GM12878 (cell line): ENCODE results near the gene SMOC1. TPM values are rescaled to one million over a fixed set of nuclear protein-coding genes. Genes with fewer than 3 reads are reported as not detected.

Experiments
- ATAC-seq: fragments of 200-7000 bp; cut with Tn5 transposase; 3 replicates; pipeline ENCODE4 v1.9.1; 2020; ENCODE audit warnings: mild to moderate bottlenecking, moderate library complexity
- BruUV-seq: library from RNA; stranded (reverse); fragments of 400-500 nt; replicated peaks from 2 replicates; lab custom pipeline; 2021; lab: Mats Ljungman, UMichigan
- CTCF ChIA-PET: fragments of 300-600 bp; sonication (Branson Sonifier 250); formaldehyde crosslinking; extraction: SDS; loops from one replicate; lab custom pipeline; 2021; ENCODE audit warnings: inconsistent platforms; lab: Yijun Ruan, JAX
- POLR2A ChIA-PET: fragments of 350-600 bp; formaldehyde crosslinking; extraction: SDS; loops from one replicate; lab custom pipeline; 2021; ENCODE audit warnings: inconsistent platforms; lab: Charles Lee
- RAD21 ChIA-PET: fragments of 300-600 bp; sonication (Branson Sonifier 250); formaldehyde crosslinking; loops from one replicate; lab custom pipeline; 2023; ENCODE audit warnings: antibody characterized with exemption; ENCODE audit not compliant: unreplicated experiment; lab: Charles Lee
- SMC1A ChIA-PET: fragments of 300-600 bp; sonication (Branson Sonifier 250); formaldehyde crosslinking; loops from one replicate; lab custom pipeline; 2023; ENCODE audit not compliant: unreplicated experiment, uncharacterized antibody; lab: Charles Lee
- DNase-seq: peaks from one replicate; pipeline ENCODE4 v3.0.0-alpha.2; 2011; ENCODE audit warnings: low read depth, low spot score
- FAIRE-seq: peaks from 3 replicates; lab custom pipeline; 2011; peaks lifted over from hg19 to GRCh38; lab: Jason Lieb, UNC
- H2AFZ ChIP-seq: 2 replicates; pipeline ENCODE4 v1.6.0; 2011; ENCODE audit warnings: low read depth, low read length, control low read depth; ENCODE audit not compliant: control insufficient read depth
- H3K27ac ChIP-seq: 2 replicates; pipeline ENCODE4 v1.5.1; 2011; ENCODE audit warnings: control low read depth; ENCODE audit not compliant: control insufficient read depth, insufficient read depth
- H3K27me3 ChIP-seq, 2 experiments: replicated peaks in 1 of 2; 2 replicates each; pipeline versions ENCODE4 v1.6.0 to v1.6.1; 2011; ENCODE audit warnings: low read length in 1 of 2; ENCODE audit not compliant: control insufficient read depth in 2 of 2, insufficient read depth in 2 of 2
- H3K36me3 ChIP-seq, 2 experiments: 2 replicates each; pipeline ENCODE4 v1.5.1; 2011; ENCODE audit warnings: low read length in 1 of 2; ENCODE audit not compliant: control insufficient read depth in 2 of 2, insufficient read depth in 2 of 2
- H3K4me1 ChIP-seq: 2 replicates; pipeline ENCODE4 v1.6.1; 2011; ENCODE audit warnings: mild to moderate bottlenecking, low read length, moderate library complexity, mixed read lengths; ENCODE audit not compliant: control insufficient read depth, insufficient read depth
- H3K4me2 ChIP-seq: 2 replicates; pipeline ENCODE4 v1.6.0; 2011; ENCODE audit warnings: control low read depth; ENCODE audit not compliant: control insufficient read depth, insufficient read depth
- H3K4me3 ChIP-seq: fragments of 200-600 bp; sonication (generic); 2 replicates; pipeline ENCODE4 v1.5.1; 2016
- H3K79me2 ChIP-seq: 2 replicates; pipeline ENCODE4 v1.6.0; 2011; ENCODE audit warnings: low read length; ENCODE audit not compliant: control insufficient read depth, insufficient read depth
- H3K9ac ChIP-seq: 2 replicates; pipeline ENCODE4 v1.8.0; 2011; ENCODE audit warnings: low read length, control low read depth, mixed read lengths; ENCODE audit not compliant: control insufficient read depth, insufficient read depth
- H3K9me3 ChIP-seq: replicated peaks from 3 replicates; pipeline ENCODE4 v1.5.1; 2011; ENCODE audit warnings: mild to moderate bottlenecking, low read length; ENCODE audit not compliant: control insufficient read depth, insufficient read depth
- H4K20me1 ChIP-seq: 2 replicates; pipeline ENCODE4 v1.6.0; 2011; ENCODE audit not compliant: control insufficient read depth, insufficient read depth
- HDAC2 ChIP-seq: fragments of 200-600 bp; sonication (generic); IDR thresholded peaks from 2 replicates; pipeline ENCODE4 v1.6.1; 2017
- MYB ChIP-seq: fragments of 150-350 bp; IDR thresholded peaks from 2 replicates; pipeline ENCODE4 v1.6.1; 2014; ENCODE audit warnings: mild to moderate bottlenecking, low read depth, low read length, borderline replicate concordance
- NFYA ChIP-seq: IDR thresholded peaks from 2 replicates; pipeline ENCODE4 v1.6.1; 2011; ENCODE audit warnings: low read depth, mild to moderate bottlenecking, low read length, improper control_type of control experiment, borderline replicate concordance
- NR2C1 ChIP-seq: fragments of 450-650 bp; IDR thresholded peaks from 2 replicates; pipeline ENCODE4 v1.6.1; 2017; ENCODE audit warnings: antibody characterized with exemption, mild to moderate bottlenecking, moderate library complexity
- POLR2A ChIP-seq: IDR thresholded peaks from 2 replicates; pipeline ENCODE4 v1.6.1; 2011; ENCODE audit warnings: low read depth, mild to moderate bottlenecking, low read length
- POLR2AphosphoS5 ChIP-seq: IDR thresholded peaks from 2 replicates; pipeline ENCODE4 v1.6.1; 2011; ENCODE audit warnings: mild to moderate bottlenecking, low read length, inconsistent platforms
- RBBP5 ChIP-seq: fragments of 200-600 bp; sonication (generic); conservative IDR thresholded peaks from 2 replicates; pipeline ENCODE4 v1.6.1; 2016
- SMARCA5 ChIP-seq: fragments of 450-650 bp; IDR thresholded peaks from 2 replicates; pipeline ENCODE4 v1.6.1; 2017; ENCODE audit warnings: mild to moderate bottlenecking
- SREBF1 ChIP-seq: IDR thresholded peaks from 2 replicates; pipeline ENCODE4 v1.6.1; 2012; ENCODE audit warnings: mild to moderate bottlenecking, low read length
- WGBS: methylation state at CpG from one replicate; pipeline ENCODE4 v1.1.6; 2016; ENCODE audit warnings: low lambda C conversion rate; ENCODE audit not compliant: insufficient replicate concordance, insufficient coverage; ENCODE audit errors: missing lambda C conversion rate; 5-methylcytosine and 5-hydroxymethylcytosine counted together
- in situ Hi-C: fragments of 300-500 bp; cut with MboI; formaldehyde crosslinking; loops from 9 replicates; pipeline ENCODE4 v1.14.3; 2018; ENCODE audit warnings: mixed read lengths
- intact Hi-C: fragments of 100-400 bp; cut with micrococcal nuclease; formaldehyde crosslinking; loops from one replicate; pipeline ENCODE4 v1.14.2; 2022; ENCODE audit not compliant: unreplicated experiment
- polyA plus RNA-seq, 11 experiments: library from polyadenylated mRNA; depleted of rRNA in 4 of 11; unstranded in 6 of 11; stranded (reverse) in 5 of 11; fragments of >200 nt; fragmentation: Nextera tagmentation in 4 of 11; fragmentation: Illumina TruSeq in 1 of 11; extraction: Ambion mirVana in 4 of 11; extraction: Trizol in 1 of 11; gene quantifications; 1 replicate in 1 of 11; 2 replicates in 10 of 11; pipeline versions ENCODE4 v1.2.1 to v1.2.3, GENCODE V29; 2011 to 2016; ENCODE audit warnings: inconsistent platforms in 2 of 11, missing spikeins in 2 of 11, low read depth in 1 of 11
- total RNA-seq, 4 experiments: library from RNA; depleted of rRNA in 3 of 4; stranded (reverse); fragments of >200 nt in 3 of 4; fragmentation: Illumina TruSeq in 1 of 4; extraction: Trizol in 1 of 4; gene quantifications; 2 replicates each; pipeline versions ENCODE4 v1.2.1 to v1.2.3, GENCODE V29; 2013 to 2021
- TF ChIP-seq, protein P1 (sequence below): fragments of 450-650 bp; IDR thresholded peaks from 2 replicates; pipeline ENCODE4 v1.6.1; 2017; ENCODE audit warnings: mild to moderate bottlenecking, moderate library complexity
- TF ChIP-seq, protein P2 (sequence below): fragments of 450-650 bp; conservative IDR thresholded peaks from 2 replicates; pipeline ENCODE4 v1.6.1; 2017; ENCODE audit warnings: mild to moderate bottlenecking, moderate library complexity
- TF ChIP-seq, protein P3 (sequence below): IDR thresholded peaks from 2 replicates; pipeline ENCODE4 v1.6.1; 2011; ENCODE audit warnings: borderline replicate concordance, low read depth, mild to moderate bottlenecking, moderate library complexity, low read length; ENCODE audit not compliant: insufficient read depth, poor library complexity, severe bottlenecking
- TF ChIP-seq, protein P4 (sequence below): IDR thresholded peaks from 2 replicates; pipeline ENCODE4 v1.6.1; 2012; ENCODE audit warnings: low read length, inconsistent platforms

The SMOC1 gene
- total and polyA plus RNA-seq, 10 of the 15 experiments (the other 5 are each of a cell fraction or from before 2014, with no cell fraction given) = 0.03 to 0.26 (median 0.14) TPM; not detected in 7

DNA sequence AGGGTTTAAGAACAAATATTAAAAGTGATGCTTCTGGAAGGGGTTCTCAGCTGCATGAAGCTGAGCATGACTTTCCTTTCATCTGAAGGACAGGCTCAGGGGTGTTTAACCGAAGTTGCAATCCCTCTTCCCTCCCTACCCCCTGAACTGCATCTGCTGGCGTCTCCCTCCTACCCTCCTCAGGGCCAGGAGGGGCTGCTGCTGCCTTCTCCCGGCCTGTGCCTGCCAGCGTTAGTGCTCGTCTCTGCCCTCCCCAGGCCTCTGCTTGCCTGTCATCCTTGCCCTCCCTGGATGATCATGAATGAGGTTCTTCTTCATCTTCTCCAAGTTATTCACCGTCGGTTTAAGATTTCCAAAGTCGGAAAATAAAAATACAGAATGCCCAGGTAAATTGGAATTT is 12.2 kb downstream of the SMOC1 start:
- H3K27me3 ChIP-seq = peaks cover 2 to 11% of the 10 kb centered on the region in 2 experiments
- CTCF ChIA-PET = interaction anchor here (0.7 to 1.5 kb wide), 2 partner anchors 13 to 182 kb away, joined by 3 to 6 read pairs; partner anchors contain the start of gene SMOC1
- in situ Hi-C loops = no loop called here
- H3K27ac ChIP-seq = no peak overlapping the region
- H3K4me2 ChIP-seq = no peak overlapping the region
- no TSS peak for BruUV-seq
- no peak for DNase-seq
- no peak overlapping the region for H3K9ac ChIP-seq
- 0% methylated on average over 8 of the region's 8 CpGs for WGBS
- no peaks in the 10 kb centered on the region for H3K9me3 ChIP-seq
- RAD21 ChIA-PET = no interaction called here
- no peak for FAIRE-seq
- intact Hi-C loops = no loop called here
- H3K4me3 ChIP-seq = no peak overlapping the region
- H3K4me1 ChIP-seq = no peaks in the 10 kb centered on the region
- no peaks in the 10 kb centered on the region for H3K79me2 ChIP-seq
- SMC1A ChIA-PET = interaction anchor here (0.8 kb wide), 1 partner anchor 136 kb away, joined by 3 read pairs; no protein-coding TSS in a partner anchor
- no peaks in the 10 kb centered on the region for H4K20me1 ChIP-seq
- TF ChIP-seq, protein P1, sequence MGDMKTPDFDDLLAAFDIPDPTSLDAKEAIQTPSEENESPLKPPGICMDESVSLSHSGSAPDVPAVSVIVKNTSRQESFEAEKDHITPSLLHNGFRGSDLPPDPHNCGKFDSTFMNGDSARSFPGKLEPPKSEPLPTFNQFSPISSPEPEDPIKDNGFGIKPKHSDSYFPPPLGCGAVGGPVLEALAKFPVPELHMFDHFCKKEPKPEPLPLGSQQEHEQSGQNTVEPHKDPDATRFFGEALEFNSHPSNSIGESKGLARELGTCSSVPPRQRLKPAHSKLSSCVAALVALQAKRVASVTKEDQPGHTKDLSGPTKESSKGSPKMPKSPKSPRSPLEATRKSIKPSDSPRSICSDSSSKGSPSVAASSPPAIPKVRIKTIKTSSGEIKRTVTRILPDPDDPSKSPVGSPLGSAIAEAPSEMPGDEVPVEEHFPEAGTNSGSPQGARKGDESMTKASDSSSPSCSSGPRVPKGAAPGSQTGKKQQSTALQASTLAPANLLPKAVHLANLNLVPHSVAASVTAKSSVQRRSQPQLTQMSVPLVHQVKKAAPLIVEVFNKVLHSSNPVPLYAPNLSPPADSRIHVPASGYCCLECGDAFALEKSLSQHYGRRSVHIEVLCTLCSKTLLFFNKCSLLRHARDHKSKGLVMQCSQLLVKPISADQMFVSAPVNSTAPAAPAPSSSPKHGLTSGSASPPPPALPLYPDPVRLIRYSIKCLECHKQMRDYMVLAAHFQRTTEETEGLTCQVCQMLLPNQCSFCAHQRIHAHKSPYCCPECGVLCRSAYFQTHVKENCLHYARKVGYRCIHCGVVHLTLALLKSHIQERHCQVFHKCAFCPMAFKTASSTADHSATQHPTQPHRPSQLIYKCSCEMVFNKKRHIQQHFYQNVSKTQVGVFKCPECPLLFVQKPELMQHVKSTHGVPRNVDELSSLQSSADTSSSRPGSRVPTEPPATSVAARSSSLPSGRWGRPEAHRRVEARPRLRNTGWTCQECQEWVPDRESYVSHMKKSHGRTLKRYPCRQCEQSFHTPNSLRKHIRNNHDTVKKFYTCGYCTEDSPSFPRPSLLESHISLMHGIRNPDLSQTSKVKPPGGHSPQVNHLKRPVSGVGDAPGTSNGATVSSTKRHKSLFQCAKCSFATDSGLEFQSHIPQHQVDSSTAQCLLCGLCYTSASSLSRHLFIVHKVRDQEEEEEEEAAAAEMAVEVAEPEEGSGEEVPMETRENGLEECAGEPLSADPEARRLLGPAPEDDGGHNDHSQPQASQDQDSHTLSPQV = no peak
- TF ChIP-seq SMARCA5 (no peak), SREBF1 (no peak), POLR2A (no peak), NR2C1 (no peak), NFYA (no peak), MYB (no peak), POLR2AphosphoS5 (no peak), HDAC2 (no peak), RBBP5 (no peak)
- TF ChIP-seq, protein P2, sequence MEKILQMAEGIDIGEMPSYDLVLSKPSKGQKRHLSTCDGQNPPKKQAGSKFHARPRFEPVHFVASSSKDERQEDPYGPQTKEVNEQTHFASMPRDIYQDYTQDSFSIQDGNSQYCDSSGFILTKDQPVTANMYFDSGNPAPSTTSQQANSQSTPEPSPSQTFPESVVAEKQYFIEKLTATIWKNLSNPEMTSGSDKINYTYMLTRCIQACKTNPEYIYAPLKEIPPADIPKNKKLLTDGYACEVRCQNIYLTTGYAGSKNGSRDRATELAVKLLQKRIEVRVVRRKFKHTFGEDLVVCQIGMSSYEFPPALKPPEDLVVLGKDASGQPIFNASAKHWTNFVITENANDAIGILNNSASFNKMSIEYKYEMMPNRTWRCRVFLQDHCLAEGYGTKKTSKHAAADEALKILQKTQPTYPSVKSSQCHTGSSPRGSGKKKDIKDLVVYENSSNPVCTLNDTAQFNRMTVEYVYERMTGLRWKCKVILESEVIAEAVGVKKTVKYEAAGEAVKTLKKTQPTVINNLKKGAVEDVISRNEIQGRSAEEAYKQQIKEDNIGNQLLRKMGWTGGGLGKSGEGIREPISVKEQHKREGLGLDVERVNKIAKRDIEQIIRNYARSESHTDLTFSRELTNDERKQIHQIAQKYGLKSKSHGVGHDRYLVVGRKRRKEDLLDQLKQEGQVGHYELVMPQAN = no peak
- TF ChIP-seq, protein P3, sequence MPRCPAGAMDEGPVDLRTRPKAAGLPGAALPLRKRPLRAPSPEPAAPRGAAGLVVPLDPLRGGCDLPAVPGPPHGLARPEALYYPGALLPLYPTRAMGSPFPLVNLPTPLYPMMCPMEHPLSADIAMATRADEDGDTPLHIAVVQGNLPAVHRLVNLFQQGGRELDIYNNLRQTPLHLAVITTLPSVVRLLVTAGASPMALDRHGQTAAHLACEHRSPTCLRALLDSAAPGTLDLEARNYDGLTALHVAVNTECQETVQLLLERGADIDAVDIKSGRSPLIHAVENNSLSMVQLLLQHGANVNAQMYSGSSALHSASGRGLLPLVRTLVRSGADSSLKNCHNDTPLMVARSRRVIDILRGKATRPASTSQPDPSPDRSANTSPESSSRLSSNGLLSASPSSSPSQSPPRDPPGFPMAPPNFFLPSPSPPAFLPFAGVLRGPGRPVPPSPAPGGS = no peak
- TF ChIP-seq, protein P4, sequence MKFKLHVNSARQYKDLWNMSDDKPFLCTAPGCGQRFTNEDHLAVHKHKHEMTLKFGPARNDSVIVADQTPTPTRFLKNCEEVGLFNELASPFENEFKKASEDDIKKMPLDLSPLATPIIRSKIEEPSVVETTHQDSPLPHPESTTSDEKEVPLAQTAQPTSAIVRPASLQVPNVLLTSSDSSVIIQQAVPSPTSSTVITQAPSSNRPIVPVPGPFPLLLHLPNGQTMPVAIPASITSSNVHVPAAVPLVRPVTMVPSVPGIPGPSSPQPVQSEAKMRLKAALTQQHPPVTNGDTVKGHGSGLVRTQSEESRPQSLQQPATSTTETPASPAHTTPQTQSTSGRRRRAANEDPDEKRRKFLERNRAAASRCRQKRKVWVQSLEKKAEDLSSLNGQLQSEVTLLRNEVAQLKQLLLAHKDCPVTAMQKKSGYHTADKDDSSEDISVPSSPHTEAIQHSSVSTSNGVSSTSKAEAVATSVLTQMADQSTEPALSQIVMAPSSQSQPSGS = no peak
- no peak overlapping the region for H2AFZ ChIP-seq
- no peak for ATAC-seq
- no peaks in the 10 kb centered on the region for H3K36me3 ChIP-seq
- POLR2A ChIA-PET = interaction anchor here (0.6 kb wide), 1 partner anchor 824 kb away, joined by 5 read pairs; no protein-coding TSS in a partner anchor
